ENCODE results near the gene DCDC2C.

- TF ChIP-seq ZNF274 (IDR thresholded peaks at IDR 0.05; ENCODE audit: low read length) (no peak), ZNF274 (tag by site-specific recombination; IDR thresholded peaks at IDR 0.05; ENCODE audit: borderline replicate concordance) (no peak), RBAK (tag by site-specific recombination; IDR thresholded peaks at IDR 0.05) (no peak), ZBTB6 (tag by site-specific recombination; IDR thresholded peaks at IDR 0.05) (no peak), ZXDB (tag by site-specific recombination; IDR thresholded peaks at IDR 0.05) (no peak), HOXD13 (CRISPR knock-in tag; IDR thresholded peaks at IDR 0.05; ENCODE audit: borderline replicate concordance) (no peak), ZNF121 (tag by site-specific recombination; IDR thresholded peaks at IDR 0.05) (no peak), KLF1 (tag by site-specific recombination; IDR thresholded peaks at IDR 0.05) (no peak), CTCF (tag by site-specific recombination; IDR thresholded peaks at IDR 0.05) (no peak), ZNF596 (tag by site-specific recombination; IDR thresholded peaks at IDR 0.05) (no peak), KLF7 (tag by site-specific recombination; IDR thresholded peaks at IDR 0.05; ENCODE audit: borderline replicate concordance) (no peak)
Observed at GRCh38 chr2:3807853-3808252, 104.5 kb downstream of the DCDC2C start.

Measured in HEK293 (cell line).